CD14-positive monocyte (primary cell): ENCODE measurements around the gene SIDT1. TPM values are rescaled to one million over a fixed set of nuclear protein-coding genes. Genes with fewer than 3 reads are reported as not detected.

Source experiments
- DNase-seq, 3 donors: peaks; one replicate each; pipeline ENCODE4 v3.0.0-alpha.2; 2011 to 2022
- H2AFZ ChIP-seq: 2 replicates; pipeline ENCODE4 v1.6.0; 2012; ENCODE audit warnings: mild to moderate bottlenecking, low read depth, low read length, inconsistent platforms; ENCODE audit not compliant: insufficient read depth, poor library complexity, severe bottlenecking
- H3K27ac ChIP-seq, 2 donors: 1 replicate in 1 of 2; 2 replicates in 1 of 2; pipeline ENCODE4 v1.5.1; 2012 to 2013; ENCODE audit warnings: low read length in 2 of 2, control low read depth in 1 of 2, inconsistent platforms in 1 of 2, low read depth in 1 of 2, mild to moderate bottlenecking in 1 of 2
- H3K27me3 ChIP-seq, 2 donors: one replicate each; pipeline versions ENCODE4 v1.6.0 to v1.6.1; 2011 to 2013; ENCODE audit warnings: low read length in 2 of 2; ENCODE audit not compliant: control insufficient read depth in 2 of 2, insufficient read depth in 2 of 2
- H3K36me3 ChIP-seq, 2 donors: replicated peaks in 1 of 2; 1 replicate in 1 of 2; 2 replicates in 1 of 2; pipeline versions ENCODE4 v1.5.1 to v1.6.1; 2012 to 2013; ENCODE audit warnings: low read length in 2 of 2, control low read depth in 1 of 2, inconsistent platforms in 1 of 2, mild to moderate bottlenecking in 1 of 2; ENCODE audit not compliant: insufficient read depth in 2 of 2, control insufficient read depth in 1 of 2
- H3K4me1 ChIP-seq, 2 donors: 1 replicate in 1 of 2; 2 replicates in 1 of 2; pipeline versions ENCODE4 v1.5.1 to v1.6.1; 2012 to 2013; ENCODE audit warnings: low read length in 2 of 2, control low read depth in 1 of 2, inconsistent platforms in 1 of 2, mild to moderate bottlenecking in 1 of 2, moderate library complexity in 1 of 2; ENCODE audit not compliant: insufficient read depth in 2 of 2, control insufficient read depth in 1 of 2
- H3K4me2 ChIP-seq: replicated peaks from 2 replicates; pipeline ENCODE3; 2012; ENCODE audit warnings: low read length, moderate library complexity, mild to moderate bottlenecking; ENCODE audit not compliant: poor library complexity, severe bottlenecking; ENCODE audit errors: extremely low read depth
- H3K4me3 ChIP-seq, 3 experiments: fragments of 200-600 bp in 1 of 3; sonication (generic) in 1 of 3; replicated peaks in 1 of 3; 1 replicate in 2 of 3; 2 replicates in 1 of 3; pipeline ENCODE4 v1.5.1; 2011 to 2013; ENCODE audit warnings: low read length in 3 of 3, mild to moderate bottlenecking in 3 of 3, control low read depth in 2 of 3, low read depth in 2 of 3, inconsistent platforms in 1 of 3, moderate library complexity in 1 of 3
- H3K79me2 ChIP-seq: 2 replicates; pipeline ENCODE4 v1.6.0; 2012; ENCODE audit warnings: mild to moderate bottlenecking, control low read depth, inconsistent platforms, low read length, moderate library complexity; ENCODE audit not compliant: insufficient read depth
- H3K9ac ChIP-seq: 2 replicates; pipeline ENCODE4 v1.6.0; 2017; ENCODE audit warnings: low read length, mild to moderate bottlenecking; ENCODE audit not compliant: insufficient read depth, poor library complexity, severe bottlenecking
- H3K9me3 ChIP-seq, 2 donors: replicated peaks in 1 of 2; 1 replicate in 1 of 2; 2 replicates in 1 of 2; pipeline versions ENCODE4 v1.5.1 to v1.6.1; 2012 to 2013; ENCODE audit warnings: low read length in 2 of 2, control low read depth in 1 of 2; ENCODE audit not compliant: control insufficient read depth in 1 of 2, insufficient read depth in 1 of 2
- H4K20me1 ChIP-seq: 2 replicates; pipeline ENCODE4 v1.6.0; 2012; ENCODE audit warnings: mild to moderate bottlenecking, low read length, control low read depth, moderate library complexity; ENCODE audit not compliant: insufficient read depth
- H3K27ac Mint-ChIP-seq, 7 donors: one replicate each; pipeline ENCODE4 v1.8.0; 2020; ENCODE audit warnings: mild to moderate bottlenecking in 7 of 7, mixed read lengths in 7 of 7, moderate library complexity in 6 of 7, inconsistent platforms in 2 of 7
- H3K27me3 Mint-ChIP-seq, 3 donors: one replicate each; pipeline ENCODE4 v1.8.0; 2021 to 2022; ENCODE audit warnings: low read depth in 3 of 3, mild to moderate bottlenecking in 3 of 3, mixed read lengths in 3 of 3, moderate library complexity in 3 of 3, inconsistent platforms in 1 of 3
- H3K36me3 Mint-ChIP-seq, 2 donors: one replicate each; pipeline ENCODE4 v1.8.0; 2020; ENCODE audit warnings: mixed read lengths in 2 of 2, inconsistent platforms in 1 of 2, mild to moderate bottlenecking in 1 of 2
- H3K4me1 Mint-ChIP-seq: one replicate; pipeline ENCODE4 v1.8.0; 2020; ENCODE audit warnings: mild to moderate bottlenecking, mixed read lengths
- H3K4me3 Mint-ChIP-seq, 2 donors: one replicate each; pipeline ENCODE4 v1.8.0; 2020; ENCODE audit warnings: mild to moderate bottlenecking in 2 of 2, mixed read lengths in 2 of 2, moderate library complexity in 1 of 2
- H3K9me3 Mint-ChIP-seq, 7 donors: one replicate each; pipeline ENCODE4 v1.8.0; 2020 to 2022; ENCODE audit warnings: mixed read lengths in 7 of 7, mild to moderate bottlenecking in 6 of 7, moderate library complexity in 6 of 7, inconsistent platforms in 2 of 7
- CTCF ChIP-seq: fragments of 200-600 bp; IDR thresholded peaks from one replicate; pipeline ENCODE4 v1.8.0; 2022; ENCODE audit warnings: antibody characterized with exemption, mild to moderate bottlenecking
- WGBS: methylation state at CpG from one replicate; pipeline ENCODE4 v1.1.5; 2013; ENCODE audit warnings: missing lambda C conversion rate; ENCODE audit not compliant: insufficient coverage; 5-methylcytosine and 5-hydroxymethylcytosine counted together
- intact Hi-C, 2 donors: fragments of 100-400 bp; cut with micrococcal nuclease; formaldehyde crosslinking; loops; one replicate each; pipeline versions ENCODE4 v1.15.0 to v1.15.1; 2023
- polyA plus RNA-seq, 3 donors: library from polyadenylated mRNA; depleted of rRNA in 1 of 3; unstranded in 2 of 3; stranded (reverse) in 1 of 3; fragments of 300-500 nt in 2 of 3; fragments of >200 nt in 1 of 3; fragmentation: Illumina TruSeq in 2 of 3; gene quantifications; 1 replicate in 2 of 3; 2 replicates in 1 of 3; pipeline ENCODE4 v1.2.3, GENCODE V29; 2012 to 2021

Gene SIDT1
- polyA plus RNA-seq, 3 donors: 3.2 to 7.1 (median 4.0) TPM

- no peaks in the 10 kb centered on the region for H3K27me3 ChIP-seq
- no peaks in the 10 kb centered on the region for H4K20me1 ChIP-seq
- Mint-ChIP-seq H3K36me3 (no peaks in the 10 kb centered on the region), H3K9me3 (peaks cover 0 to 5% (median 0%) of the 10 kb centered on the region in 7 donors), H3K4me1 (peaks cover 13% of the 10 kb centered on the region), H3K27me3 (peaks cover 0 to 6% (median 4%) of the 10 kb centered on the region in 3 donors), H3K27ac (no peak overlapping the region), H3K4me3 (no peak overlapping the region)
- 0% methylated on average over 1 of the region's 8 CpGs for WGBS
- H3K27ac ChIP-seq: no peak overlapping the region
- H3K9me3 ChIP-seq: no peaks in the 10 kb centered on the region
- intact Hi-C loops: no loop called here
- peaks cover 5 to 7% of the 10 kb centered on the region in 2 donors for H3K4me1 ChIP-seq
- H3K36me3 ChIP-seq: no peaks in the 10 kb centered on the region
- DNase-seq: no peak
- no peaks in the 10 kb centered on the region for H3K79me2 ChIP-seq
- H3K9ac ChIP-seq: no peak overlapping the region
- no peak overlapping the region for H3K4me3 ChIP-seq
- H3K4me2 ChIP-seq: no peak overlapping the region
- no peak overlapping the region for H2AFZ ChIP-seq
- no peak for TF ChIP-seq CTCF
These were observed 74.3 kb downstream of the SIDT1 start for GRCh38 chr3:113606539-113607218.

- no peak overlapping the region for H2AFZ ChIP-seq
- DNase-seq: no peak
- H3K27me3 Mint-ChIP-seq: peaks cover 0 to 6% (median 4%) of the 10 kb centered on the region in 3 donors
- intact Hi-C loops: no loop called here
- no peaks in the 10 kb centered on the region for H3K27me3 ChIP-seq
- no peak overlapping the region for H3K4me2 ChIP-seq
- H3K4me1 ChIP-seq: peaks cover 5 to 7% of the 10 kb centered on the region in 2 donors
- no peak overlapping the region for H3K27ac ChIP-seq
- H3K9me3 ChIP-seq: no peaks in the 10 kb centered on the region
- 44% methylated on average over 3 of the region's 5 CpGs for WGBS
- no peaks in the 10 kb centered on the region for H4K20me1 ChIP-seq
- TF ChIP-seq CTCF: no peak
- no peaks in the 10 kb centered on the region for H3K36me3 Mint-ChIP-seq
- no peak overlapping the region for H3K9ac ChIP-seq
- H3K27ac Mint-ChIP-seq: no peak overlapping the region
- no peaks in the 10 kb centered on the region for H3K79me2 ChIP-seq
- peaks cover 13% of the 10 kb centered on the region for H3K4me1 Mint-ChIP-seq
- no peak overlapping the region for H3K4me3 Mint-ChIP-seq
- peaks cover 0 to 5% (median 0%) of the 10 kb centered on the region in 7 donors for H3K9me3 Mint-ChIP-seq
- no peaks in the 10 kb centered on the region for H3K36me3 ChIP-seq
- H3K4me3 ChIP-seq: no peak overlapping the region
These were observed 74.9 kb downstream of the SIDT1 start for GRCh38 chr3:113607219-113607596.
